Measurements from ENCODE around the gene PRCD.

PRCD gene

GRCh38 chr17:76541739-76542454 lies 2.1 kb downstream of the PRCD start:
- Mint-ChIP-seq H3K9me3 (no peaks in the 10 kb centered on the region), H3K27ac (peak overlapping the region; percentile 24), H3K4me1 (peaks cover 8% of the 10 kb centered on the region), H3K36me3 (no peaks in the 10 kb centered on the region), H3K4me3 (no peak overlapping the region)
- no peak for DNase-seq (ENCODE audit: low spot score in 2 of 2)
- ATAC-seq, result no peak

DNA sequence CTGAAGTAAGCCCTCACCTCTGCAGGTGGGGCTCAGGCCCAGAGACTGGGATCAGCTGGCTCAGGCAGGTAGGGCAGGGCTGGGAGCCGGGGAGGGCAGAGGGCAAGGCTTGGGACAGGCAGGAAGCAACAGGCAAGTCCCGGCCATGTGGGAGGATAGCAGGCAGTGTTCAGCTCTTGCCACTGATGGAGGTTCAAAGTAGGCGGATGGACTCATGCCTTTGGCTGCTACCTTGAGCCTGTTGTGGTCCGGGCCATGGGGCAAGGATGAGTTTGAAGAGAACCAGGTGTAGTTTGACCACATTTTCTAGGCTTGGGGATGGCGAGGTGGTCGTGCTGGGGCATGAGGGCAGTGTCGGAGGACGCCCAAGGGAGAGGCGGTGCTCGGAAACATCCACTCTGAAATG lies 2.7 kb downstream of the PRCD start:
- H3K36me3 Mint-ChIP-seq, result no peaks in the 10 kb centered on the region
- peaks cover 8% of the 10 kb centered on the region for H3K4me1 Mint-ChIP-seq
- ATAC-seq, result no peak
- peak overlapping the region; percentile 24 for H3K27ac Mint-ChIP-seq
- H3K9me3 Mint-ChIP-seq, result no peaks in the 10 kb centered on the region
- H3K4me3 Mint-ChIP-seq, result no peak overlapping the region
- no peak for DNase-seq (ENCODE audit: low spot score in 2 of 2)

DNA sequence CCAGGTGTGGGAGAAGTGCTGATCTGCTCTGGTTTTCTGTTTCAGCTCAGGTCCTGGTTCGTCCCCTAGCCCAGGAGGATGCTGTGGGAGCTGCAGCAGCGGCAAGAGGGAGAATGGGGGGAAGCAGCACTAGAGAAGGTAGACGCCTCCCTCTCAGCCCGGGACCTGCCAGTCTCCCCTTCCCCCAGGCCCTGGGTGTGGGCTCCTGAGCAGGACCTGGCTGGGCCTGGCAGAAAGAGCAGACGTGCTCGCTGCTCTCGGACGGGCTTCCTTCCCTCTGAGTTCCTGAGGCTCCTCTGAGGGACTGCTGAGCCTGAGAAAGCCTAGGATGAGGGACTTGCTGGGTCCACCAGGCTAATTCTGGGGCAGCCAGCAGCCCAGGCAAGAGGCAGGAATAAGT lies 3.1 kb downstream of the PRCD start:
- no peak for ATAC-seq
- H3K4me1 Mint-ChIP-seq, result peaks cover 8% of the 10 kb centered on the region
- no peak overlapping the region for H3K4me3 Mint-ChIP-seq
- H3K9me3 Mint-ChIP-seq, result no peaks in the 10 kb centered on the region
- DNase-seq (ENCODE audit: low spot score in 2 of 2), result no peak
- no peaks in the 10 kb centered on the region for H3K36me3 Mint-ChIP-seq
- peak overlapping the region; percentile 24 for H3K27ac Mint-ChIP-seq

DNA sequence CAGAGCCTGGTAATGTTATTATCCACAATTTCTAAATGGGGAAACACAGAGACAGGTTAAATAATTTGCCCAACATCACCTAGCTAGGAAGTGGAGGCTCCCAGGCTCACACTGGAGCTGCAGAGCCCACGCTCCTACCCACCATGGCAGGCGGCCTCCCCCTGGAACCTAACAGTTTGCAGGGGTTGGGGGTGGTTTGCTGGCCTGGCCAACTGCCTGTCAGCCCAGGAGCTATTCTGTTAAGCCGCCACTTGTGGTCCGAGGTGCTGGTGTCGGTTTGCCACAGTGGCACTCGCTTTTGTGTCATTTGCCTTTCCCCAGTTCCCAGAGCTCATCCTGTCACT lies 3.6 kb downstream of the PRCD start:
- no peak for ATAC-seq

GRCh38 chr17:76543826-76544545 lies 4.1 kb downstream of the PRCD start:
- H3K4me3 Mint-ChIP-seq, result no peak overlapping the region
- no peaks in the 10 kb centered on the region for H3K36me3 Mint-ChIP-seq
- peaks cover 8% of the 10 kb centered on the region for H3K4me1 Mint-ChIP-seq
- ATAC-seq, result no peak
- no peak overlapping the region for H3K27ac Mint-ChIP-seq
- no peak for DNase-seq (ENCODE audit: low spot score in 2 of 2)
- no peaks in the 10 kb centered on the region for H3K9me3 Mint-ChIP-seq

More for the DNA sequence above, 3.6 kb downstream of the PRCD start:
- Mint-ChIP-seq H3K9me3 (no peaks in the 10 kb centered on the region), H3K4me3 (no peak overlapping the region), H3K36me3 (no peaks in the 10 kb centered on the region), H3K27ac (no peak overlapping the region), H3K4me1 (peaks cover 8% of the 10 kb centered on the region)
- DNase-seq (ENCODE audit: low spot score in 2 of 2), result no peak

DNA sequence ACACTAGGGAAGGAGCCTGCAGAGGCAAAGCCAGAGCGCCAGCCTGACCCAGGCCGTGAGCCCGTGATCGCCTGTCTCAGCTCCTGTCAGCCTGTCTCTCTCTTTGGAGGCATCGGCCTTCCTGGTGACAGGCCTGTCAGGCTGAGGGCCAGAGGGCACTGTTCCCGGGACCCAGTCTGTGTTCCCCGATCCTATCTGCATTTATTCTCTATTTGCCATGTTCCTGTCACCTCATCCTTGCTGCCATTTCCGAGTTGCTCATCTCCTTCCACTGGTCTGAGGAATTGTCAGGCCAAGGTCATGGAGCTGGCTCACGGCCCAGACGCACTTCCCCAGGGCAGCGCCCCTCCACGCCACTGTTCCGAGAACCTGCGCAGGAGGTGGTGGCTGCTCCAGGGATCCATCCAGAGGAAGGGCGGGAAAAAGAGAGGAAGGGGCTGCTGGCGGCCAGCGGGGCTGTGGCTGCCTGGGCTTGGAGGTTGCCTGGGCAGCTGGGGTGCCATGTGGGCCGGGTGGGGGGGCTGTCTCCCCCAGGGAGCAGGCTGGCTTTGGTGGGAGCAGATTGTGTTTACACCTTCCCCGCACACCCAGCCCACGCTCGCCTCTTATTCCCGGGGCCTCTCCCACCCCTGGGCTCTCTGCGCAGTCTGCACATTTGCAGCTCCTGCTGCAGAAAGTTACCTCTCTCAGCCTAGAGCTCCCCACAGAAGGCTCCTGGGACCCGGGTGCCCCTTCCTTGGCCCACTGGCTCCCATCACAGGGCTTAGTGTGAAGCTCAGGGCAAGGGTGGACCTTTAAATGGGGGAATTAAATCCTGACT lies 4.9 kb downstream of the PRCD start:
- H3K27ac Mint-ChIP-seq, result no peak overlapping the region

DNA sequence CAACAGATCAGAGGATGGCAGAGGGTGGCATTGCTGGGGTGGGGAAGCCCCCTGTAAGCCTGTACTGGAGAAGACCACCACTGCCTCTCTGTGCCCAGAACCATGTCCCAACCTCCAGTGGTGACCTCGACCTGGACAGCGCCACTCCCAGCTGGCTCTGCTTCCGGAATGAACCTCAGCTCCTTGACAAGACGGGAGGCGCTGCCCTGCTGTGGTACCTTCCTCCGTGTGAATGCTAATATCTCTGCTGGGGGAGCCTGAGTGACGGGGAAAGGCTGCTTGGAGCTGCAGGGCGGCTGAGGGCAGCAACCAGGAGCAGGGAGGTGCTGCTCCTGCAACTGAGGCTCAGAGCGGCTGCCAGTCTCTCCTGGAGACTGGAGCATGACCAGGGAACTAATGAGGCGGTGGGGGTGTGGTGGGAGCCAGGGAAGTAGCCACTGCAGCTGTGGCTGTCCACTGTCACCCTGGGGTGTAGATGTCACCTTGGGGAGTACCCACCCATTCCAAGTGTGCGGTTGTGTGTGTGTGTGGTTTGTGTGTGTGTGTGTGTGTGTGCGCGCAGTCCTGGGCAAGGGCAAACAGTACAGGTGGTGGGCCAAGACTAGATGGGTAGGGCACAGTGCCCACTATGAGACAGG lies 6.2 kb downstream of the PRCD start:
- Mint-ChIP-seq H3K27ac (no peak overlapping the region), H3K36me3 (no peaks in the 10 kb centered on the region), H3K4me3 (no peak overlapping the region), H3K4me1 (peaks cover 8% of the 10 kb centered on the region), H3K9me3 (no peaks in the 10 kb centered on the region)
- ATAC-seq, result no peak
- DNase-seq (ENCODE audit: low spot score in 2 of 2), result no peak

More for the DNA sequence above, 4.9 kb downstream of the PRCD start:
- peaks cover 8% of the 10 kb centered on the region for H3K4me1 Mint-ChIP-seq
- H3K4me3 Mint-ChIP-seq, result no peak overlapping the region
- DNase-seq (ENCODE audit: low spot score in 2 of 2) (no peak), ATAC-seq (no peak)
- no peaks in the 10 kb centered on the region for H3K36me3 Mint-ChIP-seq
- no peaks in the 10 kb centered on the region for H3K9me3 Mint-ChIP-seq

DNA sequence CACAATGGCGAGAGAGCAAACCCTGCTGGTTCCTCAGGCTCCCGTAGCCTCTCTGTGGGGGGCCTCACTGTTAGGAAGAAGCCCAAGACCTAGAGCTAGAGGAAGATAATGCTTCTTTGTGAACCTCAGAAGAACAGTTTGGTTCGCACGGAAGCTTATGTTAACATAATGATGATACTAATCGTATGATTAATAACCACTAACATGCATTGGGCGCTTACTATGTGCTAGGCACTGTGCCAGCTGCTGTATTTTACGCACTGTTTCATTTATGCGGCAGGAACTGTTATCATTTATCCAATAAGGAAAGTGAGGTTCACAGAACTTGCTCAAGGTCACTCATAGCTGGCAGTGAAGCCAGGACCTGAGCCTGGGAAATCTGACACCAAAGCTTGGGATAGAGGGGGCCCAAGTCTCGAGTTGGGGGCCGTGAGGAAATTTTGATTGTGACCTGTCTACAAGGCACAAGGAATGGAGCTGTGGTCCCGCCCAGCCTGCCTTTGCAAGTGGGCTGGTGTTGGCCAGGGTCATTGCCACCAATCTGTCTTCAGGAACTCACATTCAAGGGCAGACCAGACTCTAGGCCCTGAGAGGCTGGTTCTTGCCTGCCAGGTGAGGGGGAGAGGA lies 6.8 kb downstream of the PRCD start:
- peaks cover 8% of the 10 kb centered on the region for H3K4me1 Mint-ChIP-seq
- H3K27ac Mint-ChIP-seq, result no peak overlapping the region
- H3K4me3 Mint-ChIP-seq, result no peak overlapping the region
- DNase-seq (ENCODE audit: low spot score in 2 of 2), result no peak
- ATAC-seq, result no peak
- H3K36me3 Mint-ChIP-seq, result no peaks in the 10 kb centered on the region
- no peaks in the 10 kb centered on the region for H3K9me3 Mint-ChIP-seq

GRCh38 chr17:76547183-76547641 lies 7.4 kb downstream of the PRCD start:
- Mint-ChIP-seq H3K4me3 (no peak overlapping the region), H3K27ac (no peak overlapping the region), H3K4me1 (peaks cover 7% of the 10 kb centered on the region), H3K9me3 (no peaks in the 10 kb centered on the region), H3K36me3 (no peaks in the 10 kb centered on the region)
- DNase-seq (ENCODE audit: low spot score in 2 of 2), result peak; percentile 18 to 71
- peak; percentile 80 for ATAC-seq

DNA sequence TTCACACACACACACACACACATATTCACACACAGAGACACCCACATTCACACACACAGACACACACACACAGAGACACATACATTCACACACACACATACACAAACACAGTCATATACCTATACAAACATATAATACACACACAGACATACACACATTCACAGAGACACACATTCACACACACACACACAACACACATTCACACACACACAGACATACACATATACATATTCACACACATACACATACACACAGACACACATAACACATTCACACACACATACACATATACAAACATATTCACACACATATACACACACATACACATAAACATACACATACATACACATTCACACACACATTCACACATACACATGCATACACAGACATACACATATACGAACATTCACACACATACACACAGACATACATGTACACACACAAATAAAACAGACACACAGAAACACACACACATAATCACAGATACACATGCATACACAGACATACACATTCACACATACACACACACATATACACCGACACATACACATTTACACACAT lies 7.9 kb downstream of the PRCD start:
- no peak for DNase-seq (ENCODE audit: low spot score in 2 of 2)
- Mint-ChIP-seq H3K4me1 (peaks cover 2% of the 10 kb centered on the region), H3K4me3 (no peak overlapping the region), H3K36me3 (no peaks in the 10 kb centered on the region), H3K9me3 (no peaks in the 10 kb centered on the region), H3K27ac (no peak overlapping the region)
- no peak for ATAC-seq

- H3K36me3 Mint-ChIP-seq, result no peaks in the 10 kb centered on the region
- H3K4me3 Mint-ChIP-seq, result no peak overlapping the region
- no peaks in the 10 kb centered on the region for H3K4me1 Mint-ChIP-seq
- H3K9me3 Mint-ChIP-seq, result no peaks in the 10 kb centered on the region
- no peak for ATAC-seq
- H3K27ac Mint-ChIP-seq, result no peak overlapping the region
- DNase-seq (ENCODE audit: low spot score in 2 of 2), result no peak
Measured at GRCh38 chr17:76548378-76549214, 8.8 kb downstream of the PRCD start.

- peaks cover under 1% of the 10 kb centered on the region for H3K4me1 Mint-ChIP-seq
- no peak overlapping the region for H3K27ac Mint-ChIP-seq
- no peaks in the 10 kb centered on the region for H3K9me3 Mint-ChIP-seq
- DNase-seq (ENCODE audit: low spot score in 2 of 2) (no peak), ATAC-seq (no peak)
- no peak overlapping the region for H3K4me3 Mint-ChIP-seq
- H3K36me3 Mint-ChIP-seq, result no peaks in the 10 kb centered on the region
Measured at GRCh38 chr17:76549215-76549518, 9.3 kb downstream of the PRCD start.

GRCh38 chr17:76549539-76549938 lies 9.7 kb downstream of the PRCD start:
- ATAC-seq, result no peak
- no peaks in the 10 kb centered on the region for H3K9me3 Mint-ChIP-seq
- H3K4me1 Mint-ChIP-seq, result peaks cover 4% of the 10 kb centered on the region
- no peak overlapping the region for H3K27ac Mint-ChIP-seq
- DNase-seq (ENCODE audit: low spot score in 2 of 2), result no peak
- no peaks in the 10 kb centered on the region for H3K36me3 Mint-ChIP-seq
- no peak overlapping the region for H3K4me3 Mint-ChIP-seq

Data from stimulated activated effector memory CD8-positive, alpha-beta T cell treated with anti-CD3 and anti-CD28 coated beads, Interleukin-12 subunit alpha, Interleukin-12 subunit beta, amount 100 ng/mL, for 72 hours (primary cell).